Prostate gland (tissue), 2 donors: ENCODE results near the gene NDUFS1. TPM values are rescaled to one million over a fixed set of nuclear protein-coding genes. Genes with fewer than 3 reads are reported as not detected.

Experiments used
- DNase-seq: peaks from one replicate; pipeline ENCODE4 v3.0.0-alpha.2; 2019; ENCODE audit warnings: low spot score
- H3K27ac ChIP-seq, 2 donors: fragments of 200-600 bp; sonication (generic); 2 replicates each; pipeline ENCODE4 v1.5.1; 2017 to 2019
- H3K27me3 ChIP-seq: fragments of 200-600 bp; sonication (generic); replicated peaks from 2 replicates; pipeline ENCODE4 v1.5.1; 2019; ENCODE audit not compliant: insufficient read depth
- H3K36me3 ChIP-seq, 2 donors: fragments of 200-600 bp; sonication (generic); 1 replicate in 1 of 2; 2 replicates in 1 of 2; pipeline versions ENCODE4 v1.5.1 to v1.8.1; 2017 to 2019
- H3K4me1 ChIP-seq: fragments of 200-600 bp; sonication (generic); replicated peaks from 2 replicates; pipeline ENCODE4 v1.5.1; 2019
- H3K4me3 ChIP-seq, 2 donors: fragments of 200-600 bp; sonication (generic); 2 replicates each; pipeline ENCODE4 v1.5.1; 2017 to 2019
- H3K9me3 ChIP-seq: fragments of 200-600 bp; sonication (generic); 2 replicates; pipeline ENCODE4 v1.5.1; 2017
- CTCF ChIP-seq, 4 experiments: fragments of 200-600 bp in 2 of 4; fragments of 450-650 bp in 2 of 4; sonication (generic) in 2 of 4; IDR thresholded peaks; 1 replicate in 3 of 4; 2 replicates in 1 of 4; pipeline ENCODE4 v1.5.1; 2016 to 2019; ENCODE audit warnings: antibody characterized with exemption in 4 of 4, mild to moderate bottlenecking in 2 of 4, moderate library complexity in 2 of 4
- POLR2A ChIP-seq: fragments of 450-650 bp; IDR thresholded peaks from one replicate; pipeline ENCODE4 v1.6.1; 2016; ENCODE audit warnings: antibody characterized with exemption, mild to moderate bottlenecking
- POLR2AphosphoS5 ChIP-seq: sonication (generic); formaldehyde crosslinking; IDR thresholded peaks from one replicate; pipeline ENCODE4 v1.6.1; 2017; ENCODE audit warnings: antibody characterized with exemption
- WGBS: methylation state at CpG from one replicate; pipeline ENCODE4 v1.1.5; 2018; 5-methylcytosine and 5-hydroxymethylcytosine counted together
- intact Hi-C: fragments of 100-400 bp; cut with DNase I; formaldehyde crosslinking; loops from one replicate; pipeline ENCODE4 v1.14.2; 2022
- total RNA-seq, 2 donors: library from RNA; depleted of rRNA; stranded (reverse); fragments of >200 nt; gene quantifications; one replicate each; pipeline ENCODE4 v1.1.0, GENCODE V29; 2016

NDUFS1 gene
- total RNA-seq, 2 donors from 2014 or later, result 74.1 to 80.1 TPM

- Histone ChIP-seq H3K27ac (no peak overlapping the region), H3K4me3 (no peak overlapping the region), H3K27me3 (no peaks in the 10 kb centered on the region), H3K4me1 (no peaks in the 10 kb centered on the region), H3K9me3 (no peaks in the 10 kb centered on the region), H3K36me3 (no peaks in the 10 kb centered on the region)
- no peak for DNase-seq
- TF ChIP-seq POLR2AphosphoS5 (no peak), CTCF (IDR thresholded peaks at IDR 0.05) (no peak)
- 86% methylated on average over 16 of the region's 16 CpGs for WGBS
- intact Hi-C loops, result no loop called here
Measured at GRCh38 chr2:206202446-206202845, 43.2 kb upstream of the NDUFS1 start.

- no peak for DNase-seq
- H3K27me3 ChIP-seq, result no peaks in the 10 kb centered on the region
- TF ChIP-seq POLR2AphosphoS5 (no peak), POLR2A (no peak), CTCF (IDR thresholded peaks at IDR 0.05) (no peak)
- H3K27ac ChIP-seq, result no peak overlapping the region
- no peaks in the 10 kb centered on the region for H3K4me1 ChIP-seq
- intact Hi-C loops, result no loop called here
- no peaks in the 10 kb centered on the region for H3K9me3 ChIP-seq
- 73% methylated on average over 5 of the region's 5 CpGs for WGBS
- H3K4me3 ChIP-seq, result no peak overlapping the region
- no peaks in the 10 kb centered on the region for H3K36me3 ChIP-seq
Measured at GRCh38 chr2:206201075-206201848, 42.0 kb upstream of the NDUFS1 start.

- TF ChIP-seq POLR2AphosphoS5 (no peak), POLR2A (no peak), CTCF (IDR thresholded peaks at IDR 0.05) (no peak)
- no peaks in the 10 kb centered on the region for H3K27me3 ChIP-seq
- no peaks in the 10 kb centered on the region for H3K36me3 ChIP-seq
- H3K4me3 ChIP-seq, result no peak overlapping the region
- no peaks in the 10 kb centered on the region for H3K4me1 ChIP-seq
- intact Hi-C loops, result no loop called here
- H3K9me3 ChIP-seq, result no peaks in the 10 kb centered on the region
- 47% methylated on average over 1 of the region's 1 CpG for WGBS
- no peak overlapping the region for H3K27ac ChIP-seq
- DNase-seq, result no peak
Measured at GRCh38 chr2:206198677-206199076, 39.4 kb upstream of the NDUFS1 start.

GRCh38 chr2:206193671-206194357 lies 34.6 kb upstream of the NDUFS1 start:
- DNase-seq, result no peak
- intact Hi-C loops, result no loop called here
- Histone ChIP-seq H3K4me1 (no peaks in the 10 kb centered on the region), H3K27me3 (no peaks in the 10 kb centered on the region), H3K9me3 (no peaks in the 10 kb centered on the region), H3K36me3 (no peaks in the 10 kb centered on the region), H3K27ac (no peak overlapping the region), H3K4me3 (no peak overlapping the region)
- WGBS, result 47% methylated on average over 2 of the region's 2 CpGs
- TF ChIP-seq CTCF (IDR thresholded peaks at IDR 0.05), result no peak
- no peak for TF ChIP-seq POLR2A
- TF ChIP-seq POLR2AphosphoS5, result no peak

- no peaks in the 10 kb centered on the region for H3K36me3 ChIP-seq
- no peak for DNase-seq
- TF ChIP-seq POLR2AphosphoS5, result no peak
- TF ChIP-seq POLR2A, result no peak
- no peak for TF ChIP-seq CTCF (IDR thresholded peaks at IDR 0.05)
- no peaks in the 10 kb centered on the region for H3K4me1 ChIP-seq
- no peaks in the 10 kb centered on the region for H3K27me3 ChIP-seq
- H3K27ac ChIP-seq, result no peak overlapping the region
- 95% methylated on average over 3 of the region's 3 CpGs for WGBS
- H3K9me3 ChIP-seq, result no peaks in the 10 kb centered on the region
- H3K4me3 ChIP-seq, result no peak overlapping the region
- intact Hi-C loops, result no loop called here
Measured at GRCh38 chr2:206192157-206192556, 32.9 kb upstream of the NDUFS1 start.
